ENCODE results near the gene PROSER3. TPM values are rescaled to one million over a fixed set of nuclear protein-coding genes. Genes with fewer than 3 reads are reported as not detected.

The PROSER3 gene
- total RNA-seq (2016; rRNA removed; fragmentation: Illumina TruSeq; extraction: Trizol) (4.5 and 5.7 TPM in 2 replicates), polyA plus RNA-seq (2011; rRNA removed) (5.1 and 6.2 TPM in 2 replicates), polyA minus RNA-seq (2011; rRNA and poly(A)+ RNA removed; ENCODE audit: low replicate concordance) (15.2 and 33.7 TPM in 2 replicates), Bru-seq, nascent RNA (percentile 54 among the genes with signal in this experiment), BruChase-seq, experiment 1, labeled RNA remaining after a 6-hour chase (percentile 62 among the genes with signal in this experiment), BruChase-seq, experiment 2, labeled RNA remaining after a 2-hour chase (percentile 58 among the genes with signal in this experiment)
- total RNA-seq (2016; cell fraction: cytosol; rRNA removed; fragmentation: Illumina TruSeq; extraction: Trizol; ENCODE audit: low read depth) = 8.4 and 9.4 TPM in 2 replicates
- 2.8 and 4.2 TPM in 2 replicates for total RNA-seq (2016; cell fraction: insoluble cytoplasmic fraction; rRNA removed; fragmentation: Illumina TruSeq; extraction: Trizol)
- total RNA-seq (2016; cell fraction: membrane; rRNA removed; fragmentation: Illumina TruSeq; extraction: Trizol) = 5.5 and 6.0 TPM in 2 replicates
- 6.6 and 8.4 TPM in 2 replicates for total RNA-seq (2016; cell fraction: nucleus; rRNA removed; fragmentation: Illumina TruSeq; extraction: Trizol)
- polyA plus RNA-seq (2011; cell fraction: cytosol; rRNA removed) = 2.4 and 2.9 TPM in 2 replicates
- 18.4 and 27.0 TPM in 2 replicates for polyA plus RNA-seq (2011; cell fraction: nucleus; rRNA removed)
- polyA plus RNA-seq (2012) = 2.9 and 5.0 TPM in 2 replicates
- 0.45 and 0.49 TPM in 2 replicates for polyA plus RNA-seq (2016; cell fraction: cytosol; fragmentation: Illumina TruSeq; extraction: Trizol; ENCODE audit: low read depth)
- 4.1 and 6.3 TPM in 2 replicates for polyA plus RNA-seq (2016; cell fraction: insoluble cytoplasmic fraction; fragmentation: Illumina TruSeq; extraction: Trizol; ENCODE audit: low read depth)
- polyA plus RNA-seq (2016; cell fraction: membrane; fragmentation: Illumina TruSeq; extraction: Trizol; ENCODE audit: low read depth) = 1.7 and 2.6 TPM in 2 replicates
- polyA plus RNA-seq (2016; cell fraction: nucleus; fragmentation: Illumina TruSeq; extraction: Trizol; ENCODE audit: insufficient read depth, low read depth) = 17.5 and 26.7 TPM in 2 replicates
- polyA minus RNA-seq (2011; cell fraction: cytosol; rRNA and poly(A)+ RNA removed) = 4.2 and 8.4 TPM in 2 replicates
- 6.1 and 9.4 TPM in 2 replicates for polyA minus RNA-seq (2011; cell fraction: nucleus; rRNA and poly(A)+ RNA removed)
- long read RNA-seq, experiment 1, partial matches to known transcripts = 0 of 1 reads
- long read RNA-seq, experiment 1, other reads (novel, unspliced or antisense) = 1 of 1 reads
- long read RNA-seq, experiment 2 = 0 reads

- H3K9ac ChIP-seq (ENCODE audit: insufficient read depth, low read depth, low read length) = peak within 1 kb of the TSS; percentile 82
- ChIA-PET POLR2A (interaction anchor here (0.7 to 1.5 kb wide), 4 partner anchors 9 to 17 kb away, joined by 3 to 17 read pairs (median 6); partner anchors contain the start of genes LIN37, PSENEN and U2AF1L4), CTCF (ENCODE audit: low intra/inter-chr PET ratio, low total read pairs) (no interaction called here)
- no peaks in the 10 kb centered on the region for H3K9me3 ChIP-seq (ENCODE audit: low read length)
- no peaks in the 10 kb centered on the region for H3K27me3 ChIP-seq (ENCODE audit: control insufficient read depth in 1 of 2, insufficient read depth in 2 of 2, low read length in 2 of 2)
- peak within 1 kb of the TSS; percentile 67 for H2AFZ ChIP-seq (ENCODE audit: low read length)
- WGBS (ENCODE audit: low lambda C conversion rate) = 1% methylated on average over 23 of the region's 53 CpGs
- TSS peak; percentile 78 for BruUV-seq (replicated peaks)
- H4K20me1 ChIP-seq (ENCODE audit: insufficient read depth, low read length) = no peaks in the 10 kb centered on the region
- H3K36me3 ChIP-seq (replicated peaks in 1 of 2; ENCODE audit: control insufficient read depth in 1 of 2, insufficient read depth in 2 of 2, low read length in 2 of 2) = peaks cover 2 to 29% of the 10 kb centered on the region in 2 experiments; a peak in 4 of 5 replicates
- ATAC-seq (peak; percentile 97), FAIRE-seq (peak; percentile 99), DNase-seq (ENCODE audit: low spot score) (peak; percentile 99)
- peaks cover 20% of the 10 kb centered on the region for H3K4me1 ChIP-seq (ENCODE audit: insufficient read depth, low read length)
- intact Hi-C loops (cut with micrococcal nuclease; ENCODE audit: unreplicated experiment) (no loop called here), in situ Hi-C loops (cut with HindIII; ENCODE audit: extremely low pct_ligation_motif_present, low pct_unique_long_range_greater_than_20kb) (no loop called here)
- H3K4me3 ChIP-seq (replicated peaks in 1 of 3; ENCODE audit: insufficient read depth in 1 of 3, low read depth in 2 of 3, low read length in 3 of 3) = peak within 1 kb of the TSS; percentile 69 to 83 (median 80)
- H3K27ac ChIP-seq (ENCODE audit: extremely low read length, insufficient read depth, low read length) = peak within 1 kb of the TSS; percentile 83
- H3K79me2 ChIP-seq (ENCODE audit: insufficient read depth, low read length) = peaks cover 6% of the 10 kb centered on the region
- peak within 1 kb of the TSS; percentile 86 for H3K4me2 ChIP-seq (ENCODE audit: low read depth, low read length)
- peak; percentile 32; the same call in 1 of the 2 replicates for TF ChIP-seq ZSCAN21 (CRISPR knock-in tag; IDR thresholded peaks at IDR 0.05; ENCODE audit: borderline replicate concordance)
- TF ChIP-seq TERF1 (CRISPR knock-in tag; IDR thresholded peaks at IDR 0.05) = no peak
- no peak for TF ChIP-seq HNRNPL (IDR thresholded peaks at IDR 0.05; ENCODE audit: low read depth, low read length)
- no peak for TF ChIP-seq ADNP (CRISPR knock-in tag; IDR thresholded peaks at IDR 0.05)
- peak; percentile 44 for TF ChIP-seq HNRNPLL (IDR thresholded peaks at IDR 0.05; ENCODE audit: low read depth, low read length, poor library complexity, severe bottlenecking)
- peak; percentile 86 for TF ChIP-seq ZNF263 (CRISPR knock-in tag; IDR thresholded peaks at IDR 0.05)
- TF ChIP-seq PCBP2 (optimal IDR thresholded peaks at IDR 0.05; ENCODE audit: low read depth, low read length, poor library complexity, severe bottlenecking) = no peak
- no peak for TF ChIP-seq ZNF790 (CRISPR knock-in tag; IDR thresholded peaks at IDR 0.05; ENCODE audit: borderline replicate concordance)
- TF ChIP-seq, protein P1, sequence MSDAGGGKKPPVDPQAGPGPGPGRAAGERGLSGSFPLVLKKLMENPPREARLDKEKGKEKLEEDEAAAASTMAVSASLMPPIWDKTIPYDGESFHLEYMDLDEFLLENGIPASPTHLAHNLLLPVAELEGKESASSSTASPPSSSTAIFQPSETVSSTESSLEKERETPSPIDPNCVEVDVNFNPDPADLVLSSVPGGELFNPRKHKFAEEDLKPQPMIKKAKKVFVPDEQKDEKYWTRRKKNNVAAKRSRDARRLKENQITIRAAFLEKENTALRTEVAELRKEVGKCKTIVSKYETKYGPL (CRISPR knock-in tag; IDR thresholded peaks at IDR 0.05) = no peak
- no peak for TF ChIP-seq KLF11 (CRISPR knock-in tag; IDR thresholded peaks at IDR 0.05)
- no peak for TF ChIP-seq MLLT10 (CRISPR knock-in tag; IDR thresholded peaks at IDR 0.05)
- TF ChIP-seq ZNF780A (CRISPR knock-in tag; IDR thresholded peaks at IDR 0.05) = no peak
Observed at GRCh38 chr19:35757749-35758608, at the start of gene PROSER3. Gene PROSER3 (plus strand): TSS chr19:35758176. CDS start chr19:35758216, 40 bp downstream.

Measured in HepG2 (cell line).